Body of pancreas (tissue), 4 donors: ENCODE measurements around the gene MGLL.

Experiments used
- CTCF ChIP-seq, 7 experiments: fragments of 450-650 bp in 4 of 7; fragments of 200-600 bp in 3 of 7; sonication (generic) in 3 of 7; IDR thresholded peaks; one replicate each; pipeline ENCODE4 v1.5.1; 2016 to 2019; ENCODE audit warnings: antibody characterized with exemption in 7 of 7
- POLR2A ChIP-seq, 3 donors: fragments of 450-650 bp; IDR thresholded peaks; one replicate each; pipeline ENCODE4 v1.6.1; 2016; ENCODE audit warnings: antibody characterized with exemption in 3 of 3, mild to moderate bottlenecking in 2 of 3

- TF ChIP-seq CTCF (IDR thresholded peaks at IDR 0.05) (no peak), POLR2A (IDR thresholded peaks at IDR 0.05) (no peak)
Measured at GRCh38 chr3:127870156-127870555, 47.8 kb upstream of the MGLL start.
